ENCODE data around the gene FRMPD2. TPM values are rescaled to one million over a fixed set of nuclear protein-coding genes. Genes with fewer than 3 reads are reported as not detected.

The FRMPD2 gene
- total RNA-seq, 4 donors from 2014 or later = not detected

Other genes starting within 250 kb of the FRMPD2 start
- 10 to 100 TPM; 26.8 to 50.0 (median 33.1) TPM for gene MAPK8, start 32.0 kb upstream of the FRMPD2 start, total RNA-seq